ENCODE data around the gene OR6S1. TPM values are rescaled to one million over a fixed set of nuclear protein-coding genes. Genes with fewer than 3 reads are reported as not detected.

The OR6S1 gene
- total and polyA plus RNA-seq, 5 donors from 2014 or later, result not detected

DNA sequence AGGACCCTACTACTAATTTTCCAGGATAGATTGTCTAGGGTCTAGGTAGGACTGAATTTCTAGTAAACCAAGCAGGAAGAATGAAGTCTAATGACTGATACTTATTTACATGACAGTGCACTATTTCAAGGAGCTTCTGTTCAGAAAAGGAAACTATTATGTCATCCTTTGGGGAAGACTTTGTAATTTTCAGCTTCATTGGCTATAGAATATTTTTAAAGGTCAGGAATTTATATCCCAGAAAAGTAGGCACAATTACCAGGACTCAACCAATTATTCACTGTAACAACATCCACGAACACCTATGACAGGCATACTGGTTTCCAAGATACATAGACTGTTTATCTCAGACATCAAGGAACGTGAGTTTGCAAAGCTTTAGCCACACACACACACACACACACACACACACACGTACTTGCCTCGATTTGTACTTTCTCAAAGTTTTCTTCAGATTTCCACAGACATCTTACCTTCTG, 23.2 kb downstream of the OR6S1 start:
- Mint-ChIP-seq H3K36me3 (no peaks in the 10 kb centered on the region), H3K27me3 (peaks cover 48% of the 10 kb centered on the region), H3K9me3 (no peaks in the 10 kb centered on the region), H3K4me1 (peaks cover 0 to 22% (median 13%) of the 10 kb centered on the region in 4 donors), H3K4me3 (peak overlapping the region in 1 of 4 donors; percentile 10), H3K27ac (no peak overlapping the region)
- no peaks in the 10 kb centered on the region for H3K36me3 ChIP-seq (ENCODE audit: control insufficient read depth, insufficient read depth, low read length)
- ATAC-seq (ENCODE audit: low read depth in 2 of 2) (no peak), DNase-seq (no peak)
- no peaks in the 10 kb centered on the region for H3K9me3 ChIP-seq (ENCODE audit: control insufficient read depth in 2 of 2, low read length in 2 of 2)
- peaks cover 20% of the 10 kb centered on the region for H3K4me1 ChIP-seq (ENCODE audit: control insufficient read depth, insufficient read depth, low read length, poor library complexity, severe bottlenecking)
- H3K4me3 ChIP-seq (ENCODE audit: low read depth, low read length), result no peak overlapping the region
- H3K27ac ChIP-seq (ENCODE audit: insufficient read depth, low read length, poor library complexity, severe bottlenecking), result no peak overlapping the region
- H3K27me3 ChIP-seq (ENCODE audit: control insufficient read depth, insufficient read depth, low read length), result peaks cover 26% of the 10 kb centered on the region

DNA sequence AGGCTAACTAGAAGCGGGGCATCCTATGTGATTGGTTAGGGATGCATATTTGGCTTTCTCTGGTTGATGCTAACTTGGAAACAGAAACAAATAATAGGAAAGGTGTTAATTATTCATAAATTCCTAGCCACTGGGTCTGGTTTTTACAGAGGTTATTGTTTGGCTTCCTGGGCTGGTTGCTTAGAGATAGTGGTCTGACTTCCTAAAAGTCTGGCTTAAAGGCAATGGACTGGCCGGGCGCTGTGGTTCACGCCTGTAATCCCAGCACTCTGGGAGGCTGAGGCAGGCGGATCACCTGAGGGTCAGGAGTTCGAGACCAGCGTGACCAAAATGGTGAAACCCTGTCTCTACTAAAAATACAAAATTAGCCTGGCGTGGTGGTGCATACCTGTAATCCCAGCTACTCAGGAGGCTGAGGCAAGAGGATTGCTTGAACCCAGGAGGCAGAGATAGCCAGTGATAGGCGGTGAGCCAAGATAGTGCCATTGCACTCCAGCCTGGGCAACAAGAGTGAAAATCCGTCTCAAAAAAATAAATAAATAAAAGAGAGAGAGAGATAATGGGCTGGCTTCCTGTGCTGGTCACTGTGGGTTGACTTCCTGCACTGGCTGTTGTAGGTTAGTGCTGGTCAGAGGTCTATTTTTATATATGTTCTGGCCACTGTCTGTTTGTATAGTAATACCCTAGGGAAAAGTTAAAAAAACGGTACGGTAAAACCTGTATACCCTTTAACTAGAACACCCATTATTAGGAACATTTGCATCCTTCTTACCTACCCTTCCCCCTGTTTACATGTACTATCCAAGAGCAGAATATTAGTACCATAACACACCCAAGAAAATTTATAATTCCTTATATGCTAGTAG, 24.1 kb downstream of the OR6S1 start:
- H3K27me3 Mint-ChIP-seq, result peaks cover 39% of the 10 kb centered on the region
- no peak overlapping the region for H3K27ac ChIP-seq (ENCODE audit: insufficient read depth, low read length, poor library complexity, severe bottlenecking)
- H3K27ac Mint-ChIP-seq, result peak overlapping the region in 1 of 3 donors; percentile 45

DNA sequence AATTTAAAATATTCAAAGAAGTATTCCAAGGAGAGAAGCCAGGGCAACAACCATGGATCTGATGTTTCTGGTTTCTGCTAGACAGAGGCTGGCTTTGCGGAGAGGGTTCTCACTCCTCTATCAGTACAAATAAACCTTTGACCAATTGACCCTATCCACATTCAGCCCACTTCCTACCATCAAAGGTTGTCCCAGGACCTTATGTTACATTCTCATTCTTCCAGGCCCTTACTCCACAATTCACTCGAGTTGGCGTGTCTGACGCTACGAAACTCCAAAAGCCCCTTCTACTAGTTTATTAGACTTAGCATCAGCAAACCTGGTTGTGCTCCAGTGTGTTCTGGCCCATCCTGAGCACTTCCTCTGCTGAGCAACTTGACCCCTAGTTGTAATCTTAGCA, 25.5 kb downstream of the OR6S1 start:
- no peaks in the 10 kb centered on the region for H3K36me3 ChIP-seq (ENCODE audit: control insufficient read depth, insufficient read depth, low read length)
- Mint-ChIP-seq H3K4me3 (peak overlapping the region in 1 of 4 donors; percentile 82), H3K36me3 (no peaks in the 10 kb centered on the region), H3K27me3 (peaks cover 25% of the 10 kb centered on the region), H3K9me3 (no peaks in the 10 kb centered on the region), H3K27ac (no peak overlapping the region), H3K4me1 (peaks cover 0 to 10% (median 6%) of the 10 kb centered on the region in 4 donors)
- ATAC-seq (ENCODE audit: low read depth in 2 of 2), result no peak
- no peak overlapping the region for H3K27ac ChIP-seq (ENCODE audit: insufficient read depth, low read length, poor library complexity, severe bottlenecking)
- no peak overlapping the region for H3K4me3 ChIP-seq (ENCODE audit: low read depth, low read length)
- H3K4me1 ChIP-seq (ENCODE audit: control insufficient read depth, insufficient read depth, low read length, poor library complexity, severe bottlenecking), result peaks cover 20% of the 10 kb centered on the region
- H3K9me3 ChIP-seq (ENCODE audit: control insufficient read depth in 2 of 2, low read length in 2 of 2), result no peaks in the 10 kb centered on the region
- DNase-seq, result no peak
- H3K27me3 ChIP-seq (ENCODE audit: control insufficient read depth, insufficient read depth, low read length), result peaks cover 20% of the 10 kb centered on the region

More for the DNA sequence above, 24.1 kb downstream of the OR6S1 start:
- Histone ChIP-seq H3K9me3 (ENCODE audit: control insufficient read depth in 2 of 2, low read length in 2 of 2) (no peaks in the 10 kb centered on the region), H3K27me3 (ENCODE audit: control insufficient read depth, insufficient read depth, low read length) (peaks cover 21% of the 10 kb centered on the region), H3K4me1 (ENCODE audit: control insufficient read depth, insufficient read depth, low read length, poor library complexity, severe bottlenecking) (peaks cover 17% of the 10 kb centered on the region), H3K36me3 (ENCODE audit: control insufficient read depth, insufficient read depth, low read length) (no peaks in the 10 kb centered on the region), H3K4me3 (ENCODE audit: low read depth, low read length) (no peak overlapping the region)
- H3K4me3 Mint-ChIP-seq, result peak overlapping the region in 2 of 4 donors; percentile 6 to 21
- no peaks in the 10 kb centered on the region for H3K9me3 Mint-ChIP-seq
- no peak for DNase-seq
- H3K4me1 Mint-ChIP-seq, result peaks cover 0 to 13% (median 9%) of the 10 kb centered on the region in 4 donors
- ATAC-seq (ENCODE audit: low read depth in 2 of 2), result no peak
- no peaks in the 10 kb centered on the region for H3K36me3 Mint-ChIP-seq

DNA sequence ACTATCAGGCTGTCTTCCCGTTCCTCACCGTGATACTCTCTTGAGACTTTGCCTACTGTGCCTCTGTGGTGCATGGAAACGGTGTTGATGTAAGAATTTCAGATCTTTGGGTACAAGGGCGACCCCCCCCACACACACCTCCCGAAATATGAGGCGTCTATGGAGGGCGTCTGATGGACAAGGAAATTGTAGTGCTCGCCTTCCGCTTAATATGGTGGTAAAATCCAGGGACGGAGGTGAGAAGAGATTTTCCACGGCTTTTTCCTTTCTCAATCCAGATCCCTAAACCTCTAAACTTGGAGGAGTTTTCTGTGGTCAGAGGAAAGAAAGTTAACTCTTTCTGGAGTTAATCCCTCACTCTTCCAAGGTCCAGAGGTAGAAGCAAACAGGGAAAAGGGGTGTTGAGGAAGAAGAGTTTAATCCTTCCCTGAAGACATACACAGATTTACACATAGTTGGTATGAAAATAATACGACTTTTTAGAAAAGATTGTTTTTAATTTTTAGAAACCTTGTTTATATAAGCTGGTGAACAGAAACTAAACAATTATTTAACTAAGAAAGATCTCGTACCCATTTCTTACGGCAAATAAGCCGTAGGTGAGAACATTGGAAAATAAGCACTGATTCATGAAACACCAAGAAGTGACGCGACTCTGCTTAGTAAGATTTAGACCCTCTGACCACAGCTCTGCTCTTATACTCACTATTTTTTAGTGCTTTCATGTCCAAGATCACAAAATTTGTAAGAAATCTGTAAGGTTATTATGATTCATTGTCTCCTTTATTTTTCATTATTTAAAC, 27.3 kb downstream of the OR6S1 start:
- Histone ChIP-seq H3K27ac (ENCODE audit: insufficient read depth, low read length, poor library complexity, severe bottlenecking) (no peak overlapping the region), H3K9me3 (ENCODE audit: control insufficient read depth in 2 of 2, low read length in 2 of 2) (no peaks in the 10 kb centered on the region), H3K27me3 (ENCODE audit: control insufficient read depth, insufficient read depth, low read length) (peaks cover 17% of the 10 kb centered on the region), H3K36me3 (ENCODE audit: control insufficient read depth, insufficient read depth, low read length) (no peaks in the 10 kb centered on the region), H3K4me3 (ENCODE audit: low read depth, low read length) (peak overlapping the region; percentile 88), H3K4me1 (ENCODE audit: control insufficient read depth, insufficient read depth, low read length, poor library complexity, severe bottlenecking) (peaks cover 37% of the 10 kb centered on the region)
- H3K27me3 Mint-ChIP-seq, result peaks cover 17% of the 10 kb centered on the region
- peaks cover 0 to 10% (median 6%) of the 10 kb centered on the region in 4 donors for H3K4me1 Mint-ChIP-seq
- H3K9me3 Mint-ChIP-seq, result no peaks in the 10 kb centered on the region
- DNase-seq, result no peak
- H3K36me3 Mint-ChIP-seq, result no peaks in the 10 kb centered on the region
- H3K4me3 Mint-ChIP-seq, result no peak overlapping the region
- ATAC-seq (ENCODE audit: low read depth in 2 of 2), result no peak
- H3K27ac Mint-ChIP-seq, result no peak overlapping the region

DNA sequence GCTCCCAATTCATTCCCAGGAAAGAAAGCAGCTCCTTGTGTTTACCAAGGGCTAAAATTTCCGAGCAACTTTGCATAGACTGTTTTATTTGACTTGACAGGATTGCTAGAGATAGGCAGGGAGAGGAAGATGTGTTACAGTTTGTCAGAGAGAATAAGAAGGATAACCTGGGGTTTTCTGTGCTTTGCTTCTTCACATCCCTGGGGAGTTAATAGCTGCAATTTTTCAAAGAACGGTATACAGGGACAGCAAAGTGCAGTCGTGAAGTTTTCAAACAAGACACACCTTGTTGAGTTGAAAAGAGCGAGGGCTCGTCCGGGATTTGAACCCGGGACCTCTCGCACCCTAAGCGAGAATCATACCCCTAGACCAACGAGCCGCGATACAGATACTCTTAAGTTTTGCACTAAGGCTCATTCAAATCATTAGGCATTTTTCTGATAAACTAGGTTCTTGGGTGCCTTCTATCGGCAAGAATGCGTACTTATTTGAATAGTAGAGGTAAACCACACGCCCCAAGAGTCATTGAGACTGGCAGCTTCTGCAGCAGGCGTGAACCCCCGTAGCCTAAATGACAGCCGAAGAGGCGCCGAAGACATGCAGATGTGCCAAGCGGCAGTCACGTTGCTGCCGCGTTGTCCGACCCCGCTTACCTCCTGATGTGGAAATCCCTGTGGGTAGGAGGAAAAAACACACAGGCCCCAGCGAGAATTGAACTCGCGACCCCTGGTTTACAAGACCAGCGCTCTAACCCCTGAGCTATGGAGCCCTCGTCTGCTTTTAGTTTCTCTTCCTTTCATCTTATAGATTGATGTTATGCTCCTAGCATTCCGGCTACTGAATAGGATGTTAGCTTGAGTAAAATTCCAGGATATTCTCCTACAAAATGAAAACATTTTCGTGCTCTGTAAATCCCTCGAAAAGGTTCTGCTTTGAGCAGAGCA, 28.1 kb downstream of the OR6S1 start:
- Histone ChIP-seq H3K9me3 (ENCODE audit: control insufficient read depth in 2 of 2, low read length in 2 of 2) (no peaks in the 10 kb centered on the region), H3K4me3 (ENCODE audit: low read depth, low read length) (peak overlapping the region; percentile 88), H3K4me1 (ENCODE audit: control insufficient read depth, insufficient read depth, low read length, poor library complexity, severe bottlenecking) (peaks cover 38% of the 10 kb centered on the region), H3K36me3 (ENCODE audit: control insufficient read depth, insufficient read depth, low read length) (no peaks in the 10 kb centered on the region), H3K27ac (ENCODE audit: insufficient read depth, low read length, poor library complexity, severe bottlenecking) (peak overlapping the region; percentile 18), H3K27me3 (ENCODE audit: control insufficient read depth, insufficient read depth, low read length) (peaks cover 17% of the 10 kb centered on the region)
- Mint-ChIP-seq H3K27me3 (peaks cover 11% of the 10 kb centered on the region), H3K27ac (no peak overlapping the region), H3K4me3 (no peak overlapping the region), H3K36me3 (no peaks in the 10 kb centered on the region), H3K4me1 (peaks cover 0 to 10% (median 6%) of the 10 kb centered on the region in 4 donors), H3K9me3 (no peaks in the 10 kb centered on the region)
- DNase-seq (peak; percentile 69 to 92 (median 91)), ATAC-seq (ENCODE audit: low read depth in 2 of 2) (peak; percentile 80)

DNA sequence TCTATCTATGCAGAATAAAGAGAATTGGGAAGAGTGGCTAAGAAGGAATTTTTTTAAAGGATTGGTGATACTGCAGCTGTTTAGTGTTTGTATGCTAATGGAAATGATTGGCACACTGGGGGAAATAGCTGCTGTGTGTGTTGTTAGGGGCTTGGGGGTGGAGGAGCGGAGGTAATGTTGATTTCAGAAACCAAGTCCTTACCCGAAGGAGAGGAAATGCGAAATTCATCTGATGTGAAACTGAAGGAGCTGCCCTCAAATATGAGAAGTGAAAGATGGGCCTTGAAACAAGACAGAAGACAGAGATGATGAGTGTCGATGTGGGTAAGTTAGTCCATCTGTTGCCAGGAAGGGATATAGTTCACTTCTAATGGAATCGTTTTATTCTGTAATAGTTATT, 29.1 kb downstream of the OR6S1 start:
- no peak overlapping the region for H3K27ac ChIP-seq (ENCODE audit: insufficient read depth, low read length, poor library complexity, severe bottlenecking)

DNA sequence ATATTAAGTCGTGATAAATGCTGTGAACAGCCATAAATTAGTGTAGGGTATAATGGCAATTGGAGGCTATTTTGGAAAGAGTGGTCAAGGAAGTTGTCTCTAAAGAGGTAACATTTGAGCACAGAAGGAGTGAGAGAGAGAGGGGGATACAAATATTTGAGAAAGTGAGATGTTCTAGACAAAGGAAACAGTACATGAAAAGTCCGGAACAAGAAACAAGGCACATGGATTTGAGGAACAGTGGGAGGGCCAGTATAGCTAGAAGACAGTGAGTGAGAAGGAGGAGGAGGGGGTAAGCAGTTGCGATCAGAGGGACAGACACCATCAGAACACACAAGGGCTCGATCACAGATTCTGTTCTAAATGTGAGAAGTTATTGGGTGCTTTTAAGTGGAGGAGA, 30.2 kb downstream of the OR6S1 start:
- Mint-ChIP-seq H3K4me1 (peaks cover 0 to 5% (median 0%) of the 10 kb centered on the region in 4 donors), H3K27ac (no peak overlapping the region), H3K9me3 (no peaks in the 10 kb centered on the region), H3K4me3 (no peak overlapping the region), H3K36me3 (no peaks in the 10 kb centered on the region), H3K27me3 (no peaks in the 10 kb centered on the region)
- ATAC-seq (ENCODE audit: low read depth in 2 of 2) (no peak), DNase-seq (no peak)
- Histone ChIP-seq H3K27me3 (ENCODE audit: control insufficient read depth, insufficient read depth, low read length) (peaks cover 10% of the 10 kb centered on the region), H3K4me3 (ENCODE audit: low read depth, low read length) (peak overlapping the region; percentile 33), H3K9me3 (ENCODE audit: control insufficient read depth in 2 of 2, low read length in 2 of 2) (no peaks in the 10 kb centered on the region), H3K27ac (ENCODE audit: insufficient read depth, low read length, poor library complexity, severe bottlenecking) (no peak overlapping the region), H3K4me1 (ENCODE audit: control insufficient read depth, insufficient read depth, low read length, poor library complexity, severe bottlenecking) (peaks cover 38% of the 10 kb centered on the region), H3K36me3 (ENCODE audit: control insufficient read depth, insufficient read depth, low read length) (no peaks in the 10 kb centered on the region)

More for the DNA sequence above, 29.1 kb downstream of the OR6S1 start:
- Histone ChIP-seq H3K4me3 (ENCODE audit: low read depth, low read length) (peak overlapping the region; percentile 88), H3K27me3 (ENCODE audit: control insufficient read depth, insufficient read depth, low read length) (peaks cover 14% of the 10 kb centered on the region), H3K4me1 (ENCODE audit: control insufficient read depth, insufficient read depth, low read length, poor library complexity, severe bottlenecking) (peaks cover 38% of the 10 kb centered on the region), H3K36me3 (ENCODE audit: control insufficient read depth, insufficient read depth, low read length) (no peaks in the 10 kb centered on the region), H3K9me3 (ENCODE audit: control insufficient read depth in 2 of 2, low read length in 2 of 2) (no peaks in the 10 kb centered on the region)
- Mint-ChIP-seq H3K27me3 (peaks cover 4% of the 10 kb centered on the region), H3K9me3 (no peaks in the 10 kb centered on the region), H3K36me3 (no peaks in the 10 kb centered on the region), H3K4me1 (peaks cover 0 to 5% (median 1%) of the 10 kb centered on the region in 4 donors), H3K4me3 (no peak overlapping the region), H3K27ac (no peak overlapping the region)
- DNase-seq (no peak), ATAC-seq (ENCODE audit: low read depth in 2 of 2) (no peak)
